Type B pancreatic cell (in vitro differentiated cells): Measurements from ENCODE around the gene BOC. TPM values are rescaled to one million over a fixed set of nuclear protein-coding genes. Genes with fewer than 3 reads are reported as not detected.

Experiments
- DNase-seq: peaks from one replicate; pipeline ENCODE4 v3.0.0; 2021; ENCODE audit warnings: mixed read lengths; ENCODE audit not compliant: unreplicated experiment; ENCODE audit errors: extremely low spot score
- H3K27ac Mint-ChIP-seq: 2 replicates; pipeline ENCODE4 v1.8.0; 2021; ENCODE audit warnings: mild to moderate bottlenecking, mixed read lengths
- H3K27me3 Mint-ChIP-seq: 2 replicates; pipeline ENCODE4 v1.8.0; 2021; ENCODE audit warnings: mixed read lengths
- H3K36me3 Mint-ChIP-seq: 2 replicates; pipeline ENCODE4 v1.8.0; 2021; ENCODE audit warnings: mixed read lengths
- H3K4me1 Mint-ChIP-seq: one replicate; pipeline ENCODE4 v1.8.0; 2021; ENCODE audit warnings: mixed read lengths; ENCODE audit not compliant: unreplicated experiment
- H3K4me3 Mint-ChIP-seq: 2 replicates; pipeline ENCODE4 v1.8.0; 2021; ENCODE audit warnings: mild to moderate bottlenecking, mixed read lengths
- H3K9me3 Mint-ChIP-seq: 2 replicates; pipeline ENCODE4 v1.8.0; 2021; ENCODE audit warnings: mixed read lengths
- CTCF ChIP-seq: fragments of 200-600 bp; sonication (generic); conservative IDR thresholded peaks from 2 replicates; pipeline ENCODE4 v1.5.0; 2021; ENCODE audit warnings: antibody characterized with exemption, mild to moderate bottlenecking
- total RNA-seq: library from RNA; stranded (reverse); gene quantifications from 2 replicates; pipeline ENCODE4 v1.2.1, GENCODE V29; 2021; ENCODE audit warnings: low replicate concordance

BOC gene
- total RNA-seq, 1 donor from 2014 or later, result 219 TPM

GRCh38 chr3:113194823-113195401, 16.4 kb upstream of the BOC start:
- H3K27me3 Mint-ChIP-seq, result no peaks in the 10 kb centered on the region
- TF ChIP-seq CTCF, result no peak
- H3K36me3 Mint-ChIP-seq, result peaks cover 8% of the 10 kb centered on the region
- peaks cover 4% of the 10 kb centered on the region for H3K9me3 Mint-ChIP-seq
- peaks cover 35% of the 10 kb centered on the region for H3K4me1 Mint-ChIP-seq
- H3K4me3 Mint-ChIP-seq, result peak overlapping the region; percentile 48
- peak overlapping the region; percentile 53 for H3K27ac Mint-ChIP-seq
- DNase-seq, result no peak

GRCh38 chr3:113200351-113200750, 11.0 kb upstream of the BOC start:
- Mint-ChIP-seq H3K36me3 (peaks cover 8% of the 10 kb centered on the region), H3K27ac (no peak overlapping the region)

GRCh38 chr3:113200946-113201345, 10.4 kb upstream of the BOC start:
- Mint-ChIP-seq H3K36me3 (peaks cover 8% of the 10 kb centered on the region), H3K27ac (no peak overlapping the region), H3K9me3 (peaks cover 8% of the 10 kb centered on the region), H3K27me3 (no peaks in the 10 kb centered on the region), H3K4me1 (peaks cover 17% of the 10 kb centered on the region), H3K4me3 (no peak overlapping the region)
- DNase-seq, result no peak
- TF ChIP-seq CTCF, result no peak

More at GRCh38 chr3:113200351-113200750, 11.0 kb upstream of the BOC start:
- Mint-ChIP-seq H3K4me1 (peaks cover 12% of the 10 kb centered on the region), H3K9me3 (peaks cover 8% of the 10 kb centered on the region), H3K4me3 (no peak overlapping the region), H3K27me3 (no peaks in the 10 kb centered on the region)
- DNase-seq, result no peak
- no peak for TF ChIP-seq CTCF

GRCh38 chr3:113204371-113204770, 7.0 kb upstream of the BOC start:
- peaks cover 8% of the 10 kb centered on the region for H3K9me3 Mint-ChIP-seq
- H3K27me3 Mint-ChIP-seq, result peaks cover 6% of the 10 kb centered on the region
- peaks cover 42% of the 10 kb centered on the region for H3K4me1 Mint-ChIP-seq
- no peak overlapping the region for H3K27ac Mint-ChIP-seq
- no peak overlapping the region for H3K4me3 Mint-ChIP-seq
- TF ChIP-seq CTCF, result no peak
- DNase-seq, result no peak
- H3K36me3 Mint-ChIP-seq, result peaks cover 4% of the 10 kb centered on the region

GRCh38 chr3:113205481-113205880, 5.9 kb upstream of the BOC start:
- peaks cover 52% of the 10 kb centered on the region for H3K4me1 Mint-ChIP-seq
- no peak overlapping the region for H3K4me3 Mint-ChIP-seq

More at GRCh38 chr3:113205481-113205880, 5.9 kb upstream of the BOC start:
- TF ChIP-seq CTCF, result no peak
- Mint-ChIP-seq H3K27me3 (peaks cover 7% of the 10 kb centered on the region), H3K36me3 (peaks cover 4% of the 10 kb centered on the region), H3K9me3 (peaks cover 8% of the 10 kb centered on the region), H3K27ac (no peak overlapping the region)
- DNase-seq, result no peak
